NCI-H774 (cell line): ENCODE results near the gene CAPZA3.
"Not testable (repeated sequence)": the region's sequence is repeated elsewhere in the genome, so short reads cannot be mapped to it uniquely, and the experiment has no call there.

ENCODE experiments used
- DNase-seq: peaks from one replicate; lab custom pipeline; 2025; lab: John Stamatoyannopoulos, UW

CAPZA3 gene

GRCh38 chr12:18737819-18738218 is at the start of gene CAPZA3, which contains the start of gene PLCZ1:
Gene CAPZA3, plus strand, starts transcription at chr12:18738119. Its CDS starts 150 bp downstream, at chr12:18738269.
Gene PLCZ1, minus strand, starts transcription at chr12:18738012. Its CDS starts 641 bp downstream, at chr12:18737371.
- no peak for DNase-seq

- DNase-seq, result no peak
Observed at GRCh38 chr12:18689771-18690170, 48.1 kb upstream of the CAPZA3 start.

GRCh38 chr12:18690653-18691052 is 47.3 kb upstream of the CAPZA3 start:
- DNase-seq, result no peak

- not testable (repeated sequence) for DNase-seq
Observed at GRCh38 chr12:18693986-18694385, 43.9 kb upstream of the CAPZA3 start.

- DNase-seq, result no peak
Observed at GRCh38 chr12:18696971-18697602, 40.8 kb upstream of the CAPZA3 start.

GRCh38 chr12:18700271-18700670 is 37.6 kb upstream of the CAPZA3 start:
- DNase-seq, result no peak

GRCh38 chr12:18703321-18703720 is 34.6 kb upstream of the CAPZA3 start:
- no peak for DNase-seq

GRCh38 chr12:18703911-18704310 is 34.0 kb upstream of the CAPZA3 start:
- no peak for DNase-seq

GRCh38 chr12:18706798-18707197 is 31.1 kb upstream of the CAPZA3 start:
- DNase-seq, result no peak

GRCh38 chr12:18716236-18716635 is 21.7 kb upstream of the CAPZA3 start:
- DNase-seq, result no peak

- no peak for DNase-seq
Observed at GRCh38 chr12:18718462-18718861, 19.5 kb upstream of the CAPZA3 start.

- no peak for DNase-seq
Observed at GRCh38 chr12:18719922-18720510, 17.9 kb upstream of the CAPZA3 start.

- DNase-seq, result no peak
Observed at GRCh38 chr12:18720690-18721089, 17.2 kb upstream of the CAPZA3 start.

GRCh38 chr12:18721452-18721851 is 16.5 kb upstream of the CAPZA3 start:
- no peak for DNase-seq

GRCh38 chr12:18723752-18724151 is 14.2 kb upstream of the CAPZA3 start:
- no peak for DNase-seq

GRCh38 chr12:18731156-18731555 is 6.8 kb upstream of the CAPZA3 start:
- DNase-seq, result no peak

GRCh38 chr12:18747895-18748294 is 10.0 kb downstream of the CAPZA3 start:
- no peak for DNase-seq

- no peak for DNase-seq
Observed at GRCh38 chr12:18749386-18749957, 11.6 kb downstream of the CAPZA3 start.

- DNase-seq, result no peak
Observed at GRCh38 chr12:18750085-18750484, 12.2 kb downstream of the CAPZA3 start.

- no peak for DNase-seq
Observed at GRCh38 chr12:18751866-18752265, 13.9 kb downstream of the CAPZA3 start.

GRCh38 chr12:18752280-18752920 is 14.5 kb downstream of the CAPZA3 start:
- no peak for DNase-seq

- DNase-seq, result no peak
Observed at GRCh38 chr12:18752947-18753346, 15.0 kb downstream of the CAPZA3 start.
